ENCODE data around the gene PSTK. TPM values are rescaled to one million over a fixed set of nuclear protein-coding genes. Genes with fewer than 3 reads are reported as not detected.

The PSTK gene
- total RNA-seq, 4 donors from 2014 or later, result 3.9 to 6.3 (median 5.2) TPM

GRCh38 chr10:122990278-122990677 lies 10.1 kb downstream of the PSTK start:
- H3K4me3 ChIP-seq (replicated peaks in 1 of 3), result no peak overlapping the region
- intact Hi-C loops (cut with DNase I), result no loop called here
- peaks cover 13 to 17% of the 10 kb centered on the region in 2 donors for H3K36me3 ChIP-seq
- TF ChIP-seq POLR2A (IDR thresholded peaks at IDR 0.05) (no peak), CTCF (IDR thresholded peaks at IDR 0.05) (no peak)
- H3K27me3 ChIP-seq, result no peaks in the 10 kb centered on the region
- H3K9me3 ChIP-seq, result no peaks in the 10 kb centered on the region
- H3K4me1 ChIP-seq, result no peaks in the 10 kb centered on the region
- 72 to 74% methylated on average over 5 of the region's 5 CpGs for WGBS, 2 donors
- no peak overlapping the region for H3K27ac ChIP-seq
- DNase-seq, result no peak

DNA sequence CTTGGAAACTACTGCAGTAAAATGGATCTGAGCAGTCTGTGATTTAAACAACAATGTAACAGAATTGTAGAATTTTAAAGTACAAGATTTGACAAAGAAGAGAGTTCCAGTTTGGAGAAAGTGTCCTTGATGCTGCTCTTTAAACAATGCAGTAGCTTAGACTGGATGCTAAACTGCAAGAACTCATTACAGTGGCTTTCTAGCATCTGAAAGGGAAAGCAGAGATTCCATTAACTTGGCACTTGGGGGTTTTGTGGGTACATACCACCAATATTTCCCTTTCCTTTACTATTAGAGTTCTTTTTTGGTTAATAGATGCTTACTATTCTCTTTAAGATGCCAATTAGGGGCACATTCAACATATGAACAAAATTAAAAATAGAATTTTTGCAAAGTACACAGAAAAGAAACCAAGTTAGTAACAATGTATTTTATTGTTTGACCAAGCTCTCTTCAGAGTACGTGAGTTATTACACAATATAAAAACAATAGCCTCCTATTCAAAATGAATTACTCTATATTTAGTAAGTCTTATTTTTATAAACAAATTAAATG lies 11.9 kb downstream of the PSTK start:
- Histone ChIP-seq H3K27me3 (no peaks in the 10 kb centered on the region), H3K27ac (no peak overlapping the region), H3K4me3 (replicated peaks in 1 of 3) (no peak overlapping the region), H3K4me1 (no peaks in the 10 kb centered on the region), H3K9me3 (no peaks in the 10 kb centered on the region), H3K36me3 (peaks cover 19 to 20% of the 10 kb centered on the region in 2 donors)
- intact Hi-C loops (cut with DNase I), result no loop called here
- DNase-seq, result no peak
- TF ChIP-seq POLR2A (IDR thresholded peaks at IDR 0.05) (no peak), CTCF (IDR thresholded peaks at IDR 0.05) (no peak)
- 92% methylated on average over 1 of the region's 1 CpG for WGBS, 2 donors

- H3K4me1 ChIP-seq, result no peaks in the 10 kb centered on the region
- no peak overlapping the region for H3K27ac ChIP-seq
- H3K4me3 ChIP-seq (replicated peaks in 1 of 3), result no peak overlapping the region
- no peaks in the 10 kb centered on the region for H3K27me3 ChIP-seq
- 93 to 97% methylated on average over 6 of the region's 6 CpGs for WGBS, 2 donors
- DNase-seq, result no peak
- TF ChIP-seq CTCF (IDR thresholded peaks at IDR 0.05) (no peak), POLR2A (IDR thresholded peaks at IDR 0.05) (no peak)
- no peaks in the 10 kb centered on the region for H3K9me3 ChIP-seq
- intact Hi-C loops (cut with DNase I), result no loop called here
- peaks cover 19 to 20% of the 10 kb centered on the region in 2 donors for H3K36me3 ChIP-seq
Measured at GRCh38 chr10:122993797-122994336, 13.7 kb downstream of the PSTK start.

GRCh38 chr10:122995936-122996335 lies 15.7 kb downstream of the PSTK start:
- Histone ChIP-seq H3K36me3 (peaks cover 19 to 20% of the 10 kb centered on the region in 2 donors), H3K9me3 (no peaks in the 10 kb centered on the region), H3K4me1 (peaks cover 0 to 5% of the 10 kb centered on the region in 2 donors), H3K4me3 (replicated peaks in 1 of 3) (no peak overlapping the region), H3K27ac (no peak overlapping the region), H3K27me3 (no peaks in the 10 kb centered on the region)
- 93% methylated on average over 4 of the region's 4 CpGs for WGBS, 2 donors
- TF ChIP-seq CTCF (IDR thresholded peaks at IDR 0.05), result no peak
- intact Hi-C loops (cut with DNase I), result no loop called here
- no peak for DNase-seq

- intact Hi-C loops (cut with DNase I), result no loop called here
- H3K27ac ChIP-seq, result no peak overlapping the region
- TF ChIP-seq CTCF (IDR thresholded peaks at IDR 0.05), result no peak
- no peak for TF ChIP-seq POLR2A (IDR thresholded peaks at IDR 0.05)
- H3K4me1 ChIP-seq, result peaks cover 0 to 5% of the 10 kb centered on the region in 2 donors
- no peaks in the 10 kb centered on the region for H3K9me3 ChIP-seq
- WGBS, 2 donors, result 84 to 88% methylated on average over 3 of the region's 3 CpGs
- H3K27me3 ChIP-seq, result no peaks in the 10 kb centered on the region
- H3K36me3 ChIP-seq, result peaks cover 19 to 20% of the 10 kb centered on the region in 2 donors
- no peak overlapping the region for H3K4me3 ChIP-seq (replicated peaks in 1 of 3)
- no peak for DNase-seq
Measured at GRCh38 chr10:122997864-122998263, 17.7 kb downstream of the PSTK start.
